ENCODE measurements around the gene METAP1D. TPM values are rescaled to one million over a fixed set of nuclear protein-coding genes. Genes with fewer than 3 reads are reported as not detected.

METAP1D gene
- total RNA-seq, 1 experiment from 2014 or later = 15.8 TPM

GRCh38 chr2:172052000-172052983, 52.5 kb downstream of the METAP1D start:
- Histone ChIP-seq H3K9ac (ENCODE audit: low read length) (no peak overlapping the region), H3K27ac (ENCODE audit: low read depth, low read length) (no peak overlapping the region), H3K9me3 (ENCODE audit: control insufficient read depth in 1 of 2, insufficient read depth in 1 of 2, low read depth in 1 of 2, low read length in 2 of 2) (no peaks in the 10 kb centered on the region), H4K20me1 (ENCODE audit: insufficient read depth) (no peaks in the 10 kb centered on the region), H3K4me3 (replicated peaks in 1 of 2; ENCODE audit: low read depth in 1 of 2, low read length in 2 of 2) (no peak overlapping the region), H3K27me3 (ENCODE audit: insufficient read depth, low read length) (no peaks in the 10 kb centered on the region), H2AFZ (ENCODE audit: low read depth, low read length, poor library complexity, severe bottlenecking) (no peak overlapping the region), H3K36me3 (ENCODE audit: control insufficient read depth in 1 of 2, insufficient read depth in 2 of 2, low read length in 2 of 2) (no peaks in the 10 kb centered on the region), H3K79me2 (ENCODE audit: insufficient read depth, low read length) (no peaks in the 10 kb centered on the region), H3K4me1 (ENCODE audit: control insufficient read depth in 1 of 2, insufficient read depth in 2 of 2, low read length in 2 of 2) (no peaks in the 10 kb centered on the region), H3K4me2 (ENCODE audit: low read length) (no peak overlapping the region), H3K9me2 (ENCODE audit: insufficient read depth) (no peaks in the 10 kb centered on the region)
- ChIA-PET CTCF (no interaction called here), RAD21 (ENCODE audit: low non-redundant PET in 1 of 2, low total read pairs in 2 of 2, uncharacterized antibody in 2 of 2, unreplicated experiment in 2 of 2) (no interaction called here), POLR2A (no interaction called here)
- intact Hi-C loops (cut with micrococcal nuclease) = no loop called here
- no TSS peak for BruUV-seq (replicated peaks)
- ATAC-seq = no peak
- no peak for DNase-seq (ENCODE audit: low read depth, low spot score)
- no peak for TF ChIP-seq JUND (IDR thresholded peaks at IDR 0.05)
- no peak for TF ChIP-seq YY1 (IDR thresholded peaks at IDR 0.05; ENCODE audit: extremely low read depth, insufficient replicate concordance, low read depth, low read length)
- no peak for TF ChIP-seq ZFX (IDR thresholded peaks at IDR 0.05)
- no peak for TF ChIP-seq SRF (IDR thresholded peaks at IDR 0.05; ENCODE audit: low read depth)
- TF ChIP-seq SIN3A (IDR thresholded peaks at IDR 0.05; ENCODE audit: low read depth) = no peak
- TF ChIP-seq CBX3 (IDR thresholded peaks at IDR 0.05; ENCODE audit: low read depth) = no peak
- no peak for TF ChIP-seq TCF7L2 (IDR thresholded peaks at IDR 0.05; ENCODE audit: borderline replicate concordance, extremely low read depth, insufficient read depth, insufficient read length)
- TF ChIP-seq EZH2phosphoT487 (IDR thresholded peaks at IDR 0.05; ENCODE audit: borderline replicate concordance) = no peak
- no peak for TF ChIP-seq ATF3 (IDR thresholded peaks at IDR 0.05)
- no peak for TF ChIP-seq FOSL1 (IDR thresholded peaks at IDR 0.05; ENCODE audit: low read depth)
- TF ChIP-seq EZH2 (IDR thresholded peaks at IDR 0.05) = no peak
- no peak for TF ChIP-seq POLR2AphosphoS5 (IDR thresholded peaks at IDR 0.05; ENCODE audit: low read depth, low read length)
- no peak for TF ChIP-seq EGR1 (IDR thresholded peaks at IDR 0.05; ENCODE audit: low read depth)
- no peak for TF ChIP-seq ELF1 (IDR thresholded peaks at IDR 0.05; ENCODE audit: borderline replicate concordance, low read depth)
- no peak for TF ChIP-seq CTCF (IDR thresholded peaks at IDR 0.05 in 2 of 3, conservative IDR thresholded peaks at IDR 0.05 in 1 of 3; ENCODE audit: borderline replicate concordance in 1 of 3, insufficient read depth in 1 of 3, low read depth in 2 of 3, low read length in 2 of 3)
- no peak for TF ChIP-seq CEBPB (IDR thresholded peaks at IDR 0.05; ENCODE audit: low read depth)
- no peak for TF ChIP-seq SP1 (IDR thresholded peaks at IDR 0.05; ENCODE audit: low read depth)

Data from HCT116 (cell line).